NCI-H2107 (cell line): ENCODE data around the gene ATP13A3.
"Not testable (repeated sequence)": the region's sequence is repeated elsewhere in the genome, so short reads cannot be mapped to it uniquely, and the experiment has no call there.

Experiments
- DNase-seq: peaks from one replicate; lab custom pipeline; 2025; lab: John Stamatoyannopoulos, UW

The ATP13A3 gene

GRCh38 chr3:194499516-194499915 is 12.7 kb upstream of the ATP13A3 start:
- not testable (repeated sequence) for DNase-seq

GRCh38 chr3:194497799-194498575 is 11.2 kb upstream of the ATP13A3 start:
- no peak for DNase-seq

- no peak for DNase-seq
These were observed 9.6 kb upstream of the ATP13A3 start for GRCh38 chr3:194496217-194496919.

GRCh38 chr3:194494951-194495374 is 8.2 kb upstream of the ATP13A3 start:
- no peak for DNase-seq

GRCh38 chr3:194493995-194494927 is 7.5 kb upstream of the ATP13A3 start:
- DNase-seq: not testable (repeated sequence)

GRCh38 chr3:194492001-194492400 is 5.2 kb upstream of the ATP13A3 start:
- no peak for DNase-seq

- DNase-seq: no peak
These were observed 3.2 kb upstream of the ATP13A3 start for GRCh38 chr3:194489736-194490612.

GRCh38 chr3:194488055-194488742 is 1.4 kb upstream of the ATP13A3 start:
- no peak for DNase-seq

GRCh38 chr3:194487289-194488054 is 670 bp upstream of the ATP13A3 start:
- DNase-seq: peak; percentile 65

GRCh38 chr3:194485881-194486539 is 792 bp downstream of the ATP13A3 start:
- DNase-seq: no peak

GRCh38 chr3:194485468-194485880 is 1.3 kb downstream of the ATP13A3 start:
- DNase-seq: no peak

GRCh38 chr3:194484614-194485013 is 2.2 kb downstream of the ATP13A3 start:
- DNase-seq: no peak

GRCh38 chr3:194483850-194484249 is 3.0 kb downstream of the ATP13A3 start:
- no peak for DNase-seq

- DNase-seq: not testable (repeated sequence)
These were observed 4.0 kb downstream of the ATP13A3 start for GRCh38 chr3:194482830-194483229.

GRCh38 chr3:194482196-194482593 is 4.6 kb downstream of the ATP13A3 start:
- DNase-seq: no peak

GRCh38 chr3:194481525-194482195 is 5.1 kb downstream of the ATP13A3 start:
- no peak for DNase-seq

GRCh38 chr3:194481103-194481502 is 5.7 kb downstream of the ATP13A3 start:
- DNase-seq: no peak

GRCh38 chr3:194476784-194477183 is 10.0 kb downstream of the ATP13A3 start:
- DNase-seq: no peak

- no peak for DNase-seq
These were observed 10.8 kb downstream of the ATP13A3 start for GRCh38 chr3:194475978-194476377.
